Endothelial cell of umbilical vein (primary cell): ENCODE data around the gene PLXNC1.

Experiments
- EZH2 ChIP-seq: IDR thresholded peaks from 2 replicates; pipeline ENCODE4 v1.6.1; 2012; ENCODE audit warnings: borderline replicate concordance, low read depth, mild to moderate bottlenecking, moderate library complexity, low read length, inconsistent platforms; ENCODE audit not compliant: severe bottlenecking
- FOS ChIP-seq: IDR thresholded peaks from 2 replicates; pipeline ENCODE4 v1.6.1; 2011; ENCODE audit warnings: mild to moderate bottlenecking, low read length, moderate library complexity, borderline replicate concordance; ENCODE audit not compliant: insufficient read depth
- GATA2 ChIP-seq: IDR thresholded peaks from 2 replicates; pipeline ENCODE4 v1.7.0; 2011; ENCODE audit warnings: low read depth, mild to moderate bottlenecking, moderate library complexity, mixed read lengths, low read length; ENCODE audit not compliant: insufficient read length, insufficient read depth
- JUN ChIP-seq: IDR thresholded peaks from 2 replicates; pipeline ENCODE4 v1.6.1; 2011; ENCODE audit warnings: borderline replicate concordance, low read depth; ENCODE audit not compliant: insufficient read length, insufficient read depth
- MAX ChIP-seq: IDR thresholded peaks from 2 replicates; pipeline ENCODE4 v1.6.1; 2011; ENCODE audit not compliant: insufficient read depth, insufficient read length
- MYC ChIP-seq: IDR thresholded peaks from one replicate; pipeline ENCODE4 v1.6.1; 2011; ENCODE audit warnings: mild to moderate bottlenecking, low read depth, low read length
- POLR2A ChIP-seq: IDR thresholded peaks from 2 replicates; pipeline ENCODE4 v1.6.1; 2012; ENCODE audit warnings: low read depth, mild to moderate bottlenecking, control low read depth, low read length
- POLR2AphosphoS5 ChIP-seq: IDR thresholded peaks from 2 replicates; pipeline ENCODE4 v1.6.1; 2012; ENCODE audit warnings: low read depth, mild to moderate bottlenecking, control low read depth, low read length, moderate library complexity; ENCODE audit not compliant: insufficient read depth
- TF ChIP-seq, protein P1 (sequence below), 2 donors: IDR thresholded peaks; 1 replicate in 1 of 2; 2 replicates in 1 of 2; pipeline ENCODE4 v1.5.1; 2011; ENCODE audit warnings: low read length in 2 of 2, mild to moderate bottlenecking in 2 of 2, moderate library complexity in 2 of 2, control low read depth in 1 of 2, inconsistent platforms in 1 of 2, low read depth in 1 of 2; ENCODE audit not compliant: insufficient read depth in 1 of 2; ENCODE audit errors: extremely low read depth in 1 of 2

GRCh38 chr12:94228488-94228907 is 80.1 kb downstream of the PLXNC1 start:
- TF ChIP-seq EZH2 (no peak), MYC (no peak), JUN (no peak), POLR2A (no peak), POLR2AphosphoS5 (no peak), MAX (no peak), GATA2 (no peak), FOS (no peak)
- TF ChIP-seq, protein P1, sequence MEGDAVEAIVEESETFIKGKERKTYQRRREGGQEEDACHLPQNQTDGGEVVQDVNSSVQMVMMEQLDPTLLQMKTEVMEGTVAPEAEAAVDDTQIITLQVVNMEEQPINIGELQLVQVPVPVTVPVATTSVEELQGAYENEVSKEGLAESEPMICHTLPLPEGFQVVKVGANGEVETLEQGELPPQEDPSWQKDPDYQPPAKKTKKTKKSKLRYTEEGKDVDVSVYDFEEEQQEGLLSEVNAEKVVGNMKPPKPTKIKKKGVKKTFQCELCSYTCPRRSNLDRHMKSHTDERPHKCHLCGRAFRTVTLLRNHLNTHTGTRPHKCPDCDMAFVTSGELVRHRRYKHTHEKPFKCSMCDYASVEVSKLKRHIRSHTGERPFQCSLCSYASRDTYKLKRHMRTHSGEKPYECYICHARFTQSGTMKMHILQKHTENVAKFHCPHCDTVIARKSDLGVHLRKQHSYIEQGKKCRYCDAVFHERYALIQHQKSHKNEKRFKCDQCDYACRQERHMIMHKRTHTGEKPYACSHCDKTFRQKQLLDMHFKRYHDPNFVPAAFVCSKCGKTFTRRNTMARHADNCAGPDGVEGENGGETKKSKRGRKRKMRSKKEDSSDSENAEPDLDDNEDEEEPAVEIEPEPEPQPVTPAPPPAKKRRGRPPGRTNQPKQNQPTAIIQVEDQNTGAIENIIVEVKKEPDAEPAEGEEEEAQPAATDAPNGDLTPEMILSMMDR (IDR thresholded peaks at IDR 0.05; ENCODE audit: extremely low read depth in 1 of 2, insufficient read depth in 1 of 2, low read depth in 1 of 2, low read length in 2 of 2) = no peak
